Brain microvascular endothelial cell (primary cell): ENCODE measurements around the gene CNIH2.

Source experiments
- DNase-seq: peaks from one replicate; pipeline ENCODE4 v3.0.0-alpha.2; 2020
- H3K27ac ChIP-seq: fragments of 250-450 bp; sonication (Bioruptor Pico); 2 replicates; pipeline ENCODE4 v1.5.1; 2020; ENCODE audit warnings: mild to moderate bottlenecking, moderate library complexity
- H3K27me3 ChIP-seq: fragments of 250-450 bp; sonication (Bioruptor Pico); replicated peaks from 2 replicates; pipeline ENCODE4 v1.5.1; 2020; ENCODE audit warnings: mild to moderate bottlenecking
- H3K36me3 ChIP-seq: fragments of 250-450 bp; sonication (Bioruptor Pico); replicated peaks from 2 replicates; pipeline ENCODE4 v1.5.1; 2020; ENCODE audit warnings: mild to moderate bottlenecking
- H3K4me3 ChIP-seq: 2 replicates; pipeline ENCODE4 v1.5.1; 2011; ENCODE audit warnings: low read depth, mild to moderate bottlenecking, control low read depth, low read length, moderate library complexity
- in situ Hi-C: cut with HindIII; loops from 2 replicates; pipeline ENCODE4 v1.10.0; 2017; ENCODE audit warnings: low sequenced_read_pairs, low pct_ligation_motif_present
- TF ChIP-seq, protein P1 (sequence below): IDR thresholded peaks from 2 replicates; pipeline ENCODE4 v1.5.1; 2011; ENCODE audit warnings: low read depth, mild to moderate bottlenecking, moderate library complexity, low read length, control low read depth, inconsistent platforms; ENCODE audit errors: missing control alignments

CNIH2 gene

DNA sequence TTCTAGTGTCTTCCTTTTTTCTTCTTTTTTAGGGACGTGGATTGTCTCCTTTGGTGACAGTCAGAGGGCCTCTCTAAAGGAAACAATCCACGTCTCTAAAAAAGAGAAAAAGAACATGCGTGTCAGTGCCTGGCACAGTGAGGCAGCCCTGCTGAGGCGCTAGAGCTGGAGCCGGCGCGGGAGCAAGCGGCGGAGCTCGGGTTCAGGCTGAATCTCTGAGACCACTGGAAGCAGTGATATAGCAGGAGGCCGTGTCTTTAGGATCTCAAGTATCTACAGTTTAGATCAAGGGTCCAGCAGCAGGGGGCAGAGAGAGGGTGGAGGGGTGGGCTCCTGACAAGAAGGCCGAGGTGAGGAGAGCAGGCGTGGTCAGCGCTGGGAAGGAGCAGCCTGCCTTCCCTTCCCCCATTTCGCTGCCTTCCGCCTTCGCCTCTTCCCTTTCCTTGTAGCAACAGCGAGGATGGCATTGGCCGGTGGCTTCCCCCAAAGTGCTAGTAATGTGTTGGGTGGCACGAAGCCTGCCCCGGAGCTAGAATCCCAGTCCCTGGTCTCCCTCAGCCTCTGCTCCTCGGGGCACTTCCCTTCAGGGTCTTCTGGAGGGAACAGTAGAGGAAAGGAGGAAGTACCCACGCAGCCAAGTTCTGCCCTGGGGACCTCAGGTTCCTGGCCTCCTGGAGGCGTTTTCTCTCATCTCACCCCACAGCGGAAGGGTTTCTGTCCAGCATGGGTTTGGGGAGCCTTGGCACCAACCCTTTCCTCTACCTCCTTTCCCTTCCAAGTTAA, 37.8 kb upstream of the CNIH2 start:
- no peaks in the 10 kb centered on the region for H3K27me3 ChIP-seq
- in situ Hi-C loops = no loop called here
- no peak overlapping the region for H3K4me3 ChIP-seq
- no peak for DNase-seq
- H3K27ac ChIP-seq = no peak overlapping the region
- TF ChIP-seq, protein P1, sequence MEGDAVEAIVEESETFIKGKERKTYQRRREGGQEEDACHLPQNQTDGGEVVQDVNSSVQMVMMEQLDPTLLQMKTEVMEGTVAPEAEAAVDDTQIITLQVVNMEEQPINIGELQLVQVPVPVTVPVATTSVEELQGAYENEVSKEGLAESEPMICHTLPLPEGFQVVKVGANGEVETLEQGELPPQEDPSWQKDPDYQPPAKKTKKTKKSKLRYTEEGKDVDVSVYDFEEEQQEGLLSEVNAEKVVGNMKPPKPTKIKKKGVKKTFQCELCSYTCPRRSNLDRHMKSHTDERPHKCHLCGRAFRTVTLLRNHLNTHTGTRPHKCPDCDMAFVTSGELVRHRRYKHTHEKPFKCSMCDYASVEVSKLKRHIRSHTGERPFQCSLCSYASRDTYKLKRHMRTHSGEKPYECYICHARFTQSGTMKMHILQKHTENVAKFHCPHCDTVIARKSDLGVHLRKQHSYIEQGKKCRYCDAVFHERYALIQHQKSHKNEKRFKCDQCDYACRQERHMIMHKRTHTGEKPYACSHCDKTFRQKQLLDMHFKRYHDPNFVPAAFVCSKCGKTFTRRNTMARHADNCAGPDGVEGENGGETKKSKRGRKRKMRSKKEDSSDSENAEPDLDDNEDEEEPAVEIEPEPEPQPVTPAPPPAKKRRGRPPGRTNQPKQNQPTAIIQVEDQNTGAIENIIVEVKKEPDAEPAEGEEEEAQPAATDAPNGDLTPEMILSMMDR = no peak
- H3K36me3 ChIP-seq = peaks cover 88% of the 10 kb centered on the region

DNA sequence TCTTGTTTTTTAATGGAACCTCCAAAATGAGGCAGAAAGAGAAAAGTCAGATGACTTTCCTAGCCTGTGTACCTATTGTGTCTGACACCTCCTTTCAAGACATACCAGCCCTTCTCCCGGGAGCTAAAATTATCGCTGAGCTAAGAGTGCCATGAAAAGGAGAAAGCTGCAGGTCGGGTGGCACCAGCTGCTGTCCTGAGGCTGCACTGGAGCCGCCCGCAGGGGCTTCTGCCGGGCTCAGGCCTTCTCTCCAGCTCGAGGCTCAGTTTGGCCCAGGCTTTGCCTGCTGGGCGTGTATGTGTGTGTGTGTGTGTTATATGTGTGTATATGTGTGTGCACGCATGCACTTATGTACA, 37.2 kb upstream of the CNIH2 start:
- in situ Hi-C loops = no loop called here
- Histone ChIP-seq H3K4me3 (no peak overlapping the region), H3K36me3 (peaks cover 83% of the 10 kb centered on the region), H3K27me3 (no peaks in the 10 kb centered on the region), H3K27ac (no peak overlapping the region)
- DNase-seq = no peak
- TF ChIP-seq, protein P1 = no peak

DNA sequence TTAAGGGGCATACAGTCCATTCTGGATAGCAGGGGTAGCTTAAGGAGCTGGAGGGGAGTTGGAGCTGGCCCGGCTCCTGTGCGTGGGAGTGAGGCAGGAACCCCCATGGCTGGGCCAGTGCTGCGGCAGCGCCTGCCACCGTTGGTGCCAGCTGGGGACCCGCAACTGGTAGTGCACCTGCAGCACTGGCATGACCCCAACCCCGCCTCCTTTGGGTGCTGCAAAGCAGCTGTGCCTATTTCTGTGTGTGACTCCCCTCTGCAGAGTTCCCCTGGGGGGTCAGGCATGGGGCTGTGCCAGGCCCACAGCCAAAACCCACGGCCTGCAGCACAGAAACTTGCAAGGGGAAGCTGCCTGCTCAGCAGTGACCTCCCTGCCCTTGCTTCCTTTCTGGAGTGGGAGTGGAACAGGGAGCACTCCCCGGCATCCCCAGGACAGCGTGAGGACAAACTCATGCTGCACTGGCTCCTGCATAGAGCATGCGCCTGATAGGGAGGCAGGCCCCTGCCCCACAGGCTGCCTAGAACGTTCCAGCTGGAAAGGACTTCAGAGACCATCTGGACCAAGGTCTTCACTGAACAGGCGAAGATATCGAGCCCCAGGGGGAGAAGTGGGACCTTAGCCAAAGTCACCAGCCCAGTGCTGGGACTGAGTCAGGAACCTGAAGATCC, 35.7 kb upstream of the CNIH2 start:
- Histone ChIP-seq H3K27ac (no peak overlapping the region), H3K27me3 (no peaks in the 10 kb centered on the region), H3K4me3 (no peak overlapping the region), H3K36me3 (peaks cover 78% of the 10 kb centered on the region)
- in situ Hi-C loops = no loop called here
- TF ChIP-seq, protein P1 = no peak
- DNase-seq = no peak

DNA sequence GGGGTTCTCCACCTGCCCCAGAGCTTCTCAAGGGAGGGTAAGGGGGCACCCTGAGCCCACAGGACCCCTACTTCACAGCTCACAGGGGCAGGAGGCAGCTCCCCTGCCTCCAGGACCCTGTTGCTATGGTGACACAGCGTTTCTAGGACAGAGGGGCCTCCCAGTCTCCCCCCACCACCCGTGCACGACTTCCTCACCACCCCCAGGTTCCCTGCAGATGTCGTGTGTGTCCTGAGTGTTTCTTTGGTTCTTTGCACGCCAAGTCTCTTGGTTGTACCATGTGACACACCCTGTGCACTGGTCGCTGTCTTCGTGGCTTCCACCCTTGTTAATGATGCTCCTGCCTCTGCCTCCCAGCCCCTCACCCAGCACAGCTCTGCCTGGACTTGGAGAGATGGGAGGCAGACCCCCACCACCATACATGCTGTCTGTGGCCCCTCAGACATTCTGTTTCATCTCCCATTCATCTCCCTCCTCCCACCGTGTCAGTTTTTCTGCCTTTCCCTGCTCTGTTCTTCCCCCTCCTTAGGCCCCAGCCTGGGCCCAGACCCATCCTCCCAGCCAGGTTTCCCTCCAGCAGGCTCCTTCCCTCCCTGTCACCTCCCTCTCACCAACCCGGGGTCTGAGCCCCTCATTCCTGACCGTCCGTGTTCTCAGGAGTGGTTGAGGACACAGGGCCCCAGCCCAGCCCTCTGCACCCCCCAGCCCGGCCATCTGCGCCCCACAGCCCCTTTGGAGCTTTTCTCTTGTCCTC, 34.0 kb upstream of the CNIH2 start:
- TF ChIP-seq, protein P1 = no peak
- DNase-seq = no peak
- Histone ChIP-seq H3K36me3 (peaks cover 69% of the 10 kb centered on the region), H3K27me3 (no peaks in the 10 kb centered on the region), H3K27ac (no peak overlapping the region), H3K4me3 (no peak overlapping the region)
- in situ Hi-C loops = no loop called here

DNA sequence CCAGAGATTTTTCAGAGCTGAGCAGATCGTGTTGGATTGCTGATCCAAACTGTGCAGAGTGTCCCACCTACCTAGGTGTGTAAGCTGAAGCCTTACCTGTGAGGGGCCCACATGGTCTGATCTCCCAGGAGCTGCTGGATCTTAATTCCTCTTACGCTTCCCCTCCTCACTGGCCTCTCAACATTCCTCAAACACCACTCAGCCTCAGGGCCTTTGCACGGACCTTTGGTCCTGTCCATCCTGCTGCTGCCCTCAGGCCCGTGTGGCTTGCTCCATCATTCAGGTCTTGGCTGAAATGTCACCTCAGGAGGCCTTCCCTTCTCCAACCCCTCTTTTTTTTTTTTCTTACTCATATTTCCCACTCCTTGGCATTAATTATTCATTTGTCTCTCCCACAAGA, 30.7 kb upstream of the CNIH2 start:
- H3K36me3 ChIP-seq = peaks cover 54% of the 10 kb centered on the region
- H3K27me3 ChIP-seq = no peaks in the 10 kb centered on the region
- in situ Hi-C loops = no loop called here
- no peak overlapping the region for H3K4me3 ChIP-seq
- DNase-seq = no peak
- TF ChIP-seq, protein P1 = no peak
- H3K27ac ChIP-seq = no peak overlapping the region
